GM13976 (cell line): ENCODE results near the gene AP3S2.

Experiments used
- DNase-seq: peaks from one replicate; pipeline ENCODE4 v3.0.0; 2012; ENCODE audit warnings: low spot score
- in situ Hi-C: fragments of 300-500 bp; cut with MboI; formaldehyde crosslinking; loops from one replicate; pipeline ENCODE4 v1.12.0; 2022; ENCODE audit warnings: low sequenced_read_pairs, mixed read lengths, inconsistent platforms; ENCODE audit not compliant: unreplicated experiment
- TF ChIP-seq, protein P1 (sequence below): IDR thresholded peaks from 2 replicates; pipeline ENCODE4 v1.5.1; 2012; ENCODE audit warnings: borderline replicate concordance, mild to moderate bottlenecking; ENCODE audit not compliant: insufficient read depth; ENCODE audit errors: extremely low read depth, missing control alignments, control extremely low read depth

The AP3S2 gene

DNA sequence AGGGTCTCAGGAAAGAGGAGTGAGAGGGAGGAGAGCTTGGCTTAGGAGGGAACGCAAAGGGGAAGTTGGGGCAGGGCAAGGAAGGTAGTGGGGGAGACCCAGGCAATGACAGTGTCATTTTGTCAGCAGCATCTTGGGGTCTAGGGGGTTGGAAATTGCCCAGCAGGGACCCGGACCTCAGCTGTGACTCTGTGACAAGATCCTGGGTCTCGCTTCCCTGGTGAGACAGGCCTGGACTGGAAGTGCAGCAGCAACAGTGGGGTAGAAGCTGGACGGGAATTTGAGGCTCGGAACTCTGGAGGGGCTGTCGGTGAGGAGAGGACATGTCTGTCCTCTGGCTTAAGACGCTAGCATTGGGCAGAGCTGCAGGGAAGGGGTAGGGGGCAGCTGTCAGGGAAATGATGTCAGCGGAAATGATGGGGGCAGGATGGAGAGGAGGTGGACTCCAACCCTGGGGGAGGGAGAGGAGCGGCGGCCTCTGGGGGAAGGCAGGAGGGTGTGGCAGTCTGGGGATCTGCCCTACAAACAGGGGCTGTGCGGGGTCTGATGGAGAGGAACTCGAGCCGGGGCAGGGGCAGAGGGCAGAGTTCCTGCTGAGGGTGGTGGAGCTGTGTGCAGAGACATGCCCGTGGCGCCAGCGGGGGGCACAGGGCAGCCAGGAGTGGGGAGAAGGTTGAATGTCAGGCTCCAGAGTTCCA, 91.4 kb downstream of the AP3S2 start:
- TF ChIP-seq, protein P1, sequence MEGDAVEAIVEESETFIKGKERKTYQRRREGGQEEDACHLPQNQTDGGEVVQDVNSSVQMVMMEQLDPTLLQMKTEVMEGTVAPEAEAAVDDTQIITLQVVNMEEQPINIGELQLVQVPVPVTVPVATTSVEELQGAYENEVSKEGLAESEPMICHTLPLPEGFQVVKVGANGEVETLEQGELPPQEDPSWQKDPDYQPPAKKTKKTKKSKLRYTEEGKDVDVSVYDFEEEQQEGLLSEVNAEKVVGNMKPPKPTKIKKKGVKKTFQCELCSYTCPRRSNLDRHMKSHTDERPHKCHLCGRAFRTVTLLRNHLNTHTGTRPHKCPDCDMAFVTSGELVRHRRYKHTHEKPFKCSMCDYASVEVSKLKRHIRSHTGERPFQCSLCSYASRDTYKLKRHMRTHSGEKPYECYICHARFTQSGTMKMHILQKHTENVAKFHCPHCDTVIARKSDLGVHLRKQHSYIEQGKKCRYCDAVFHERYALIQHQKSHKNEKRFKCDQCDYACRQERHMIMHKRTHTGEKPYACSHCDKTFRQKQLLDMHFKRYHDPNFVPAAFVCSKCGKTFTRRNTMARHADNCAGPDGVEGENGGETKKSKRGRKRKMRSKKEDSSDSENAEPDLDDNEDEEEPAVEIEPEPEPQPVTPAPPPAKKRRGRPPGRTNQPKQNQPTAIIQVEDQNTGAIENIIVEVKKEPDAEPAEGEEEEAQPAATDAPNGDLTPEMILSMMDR: no peak
- no peak for DNase-seq
- in situ Hi-C loops: no loop called here

DNA sequence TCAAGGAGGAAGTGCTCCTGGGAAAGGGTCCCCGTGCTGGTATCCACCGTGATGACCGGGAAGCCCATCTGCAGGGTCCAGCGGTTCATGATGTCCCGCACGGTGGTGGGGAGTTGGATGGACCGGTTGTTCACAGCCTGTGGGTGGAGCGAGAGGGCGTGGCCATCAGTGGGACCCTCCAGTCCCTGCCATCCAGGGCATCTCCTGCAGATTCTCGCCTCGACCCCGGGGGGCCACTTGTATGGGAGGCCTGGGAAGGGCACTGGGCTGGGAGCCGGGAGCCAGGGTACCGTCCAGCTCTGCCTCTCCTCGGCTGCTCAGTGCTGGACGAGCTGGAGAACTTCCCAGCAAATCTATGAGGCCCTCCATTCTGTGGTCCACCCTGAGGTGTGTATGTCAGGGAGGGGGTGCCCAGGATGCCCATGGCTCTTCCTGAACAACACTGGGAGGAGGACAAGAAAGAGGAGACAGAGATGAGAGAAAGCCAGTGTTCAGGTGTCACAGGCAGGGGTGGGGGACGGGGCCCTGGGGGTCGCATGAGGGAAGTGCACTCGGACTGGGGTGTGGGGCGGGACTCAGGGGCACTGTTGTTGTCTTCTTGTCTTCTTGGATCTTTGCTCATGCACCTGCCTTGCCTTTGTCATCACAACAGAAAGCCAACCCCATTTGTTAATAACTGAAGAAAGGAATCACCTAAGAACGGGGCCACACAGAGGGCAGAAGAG, 92.2 kb downstream of the AP3S2 start:
- TF ChIP-seq, protein P1: no peak
- DNase-seq: no peak
- in situ Hi-C loops: no loop called here

DNA sequence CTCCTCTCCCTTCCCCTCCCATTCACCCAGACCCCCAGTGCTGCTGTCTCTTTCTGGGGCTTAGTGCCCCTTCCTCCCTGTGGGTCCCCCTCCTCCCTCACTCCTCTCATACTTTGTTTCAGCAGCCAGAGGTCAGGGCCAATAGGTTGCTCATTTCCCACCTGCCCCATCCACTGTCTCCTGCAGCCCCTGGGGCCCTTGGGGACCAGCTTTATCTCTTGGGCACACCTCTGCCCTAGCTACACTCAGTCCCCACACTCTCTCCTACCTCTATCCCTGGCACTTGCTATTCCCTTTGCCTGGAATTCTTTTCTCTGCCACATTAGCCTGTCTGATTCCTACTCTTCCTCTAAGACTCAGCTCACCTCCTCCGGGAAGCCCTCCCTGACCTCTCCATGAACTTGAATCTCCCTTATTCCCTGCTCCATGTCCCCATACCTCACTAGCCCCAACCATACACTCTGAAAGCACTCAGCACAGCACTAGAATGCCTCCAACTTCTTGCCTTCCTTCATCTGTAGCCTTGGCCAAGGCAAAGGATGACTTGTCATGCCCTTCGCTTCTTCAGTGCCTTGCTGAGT, 93.8 kb downstream of the AP3S2 start:
- in situ Hi-C loops: no loop called here
- DNase-seq: no peak
- TF ChIP-seq, protein P1: no peak

DNA sequence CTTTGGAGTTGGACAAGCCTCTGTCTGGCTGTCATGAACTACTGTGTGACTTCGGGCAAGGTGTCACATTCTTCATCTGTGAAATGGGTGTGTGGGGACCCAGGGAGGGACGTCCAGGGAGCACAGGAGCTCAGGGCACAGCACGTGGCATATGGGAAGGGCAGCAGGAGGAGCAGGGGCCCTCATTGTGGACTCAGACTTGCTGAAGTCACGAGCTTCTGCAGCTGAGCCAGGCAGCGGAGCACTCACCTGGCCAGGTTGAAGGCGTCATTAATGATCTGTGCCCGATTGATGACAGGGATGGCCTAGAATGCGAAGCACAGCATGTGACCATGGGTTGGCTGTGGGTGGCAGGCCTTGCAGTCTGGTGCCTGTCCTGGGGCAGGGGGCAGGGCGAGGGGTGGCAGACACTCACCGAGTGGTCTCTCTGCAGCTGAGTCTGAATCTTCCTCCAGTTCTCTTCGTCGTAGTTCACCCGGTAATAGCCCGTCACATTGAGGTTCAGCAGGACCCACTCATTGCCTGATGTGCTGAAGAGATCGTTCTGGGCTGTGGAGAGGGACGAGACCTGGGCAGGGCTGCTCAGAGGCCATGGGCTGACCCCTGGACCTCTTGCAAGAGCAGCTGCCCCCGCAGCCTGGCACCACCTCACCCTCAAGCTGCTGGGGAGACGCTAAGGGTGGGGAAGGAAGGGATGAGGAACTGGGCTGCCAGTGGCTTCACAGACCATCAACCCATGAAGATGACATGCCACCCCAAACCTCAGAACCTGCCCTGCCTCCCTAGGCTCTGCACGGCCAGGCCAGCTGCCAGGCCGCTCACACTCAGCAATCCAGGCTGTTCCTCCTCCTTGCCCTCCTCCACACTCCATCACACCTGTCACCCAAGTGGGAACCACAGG, 94.5 kb downstream of the AP3S2 start:
- in situ Hi-C loops: no loop called here
- no peak for DNase-seq
- TF ChIP-seq, protein P1: no peak

DNA sequence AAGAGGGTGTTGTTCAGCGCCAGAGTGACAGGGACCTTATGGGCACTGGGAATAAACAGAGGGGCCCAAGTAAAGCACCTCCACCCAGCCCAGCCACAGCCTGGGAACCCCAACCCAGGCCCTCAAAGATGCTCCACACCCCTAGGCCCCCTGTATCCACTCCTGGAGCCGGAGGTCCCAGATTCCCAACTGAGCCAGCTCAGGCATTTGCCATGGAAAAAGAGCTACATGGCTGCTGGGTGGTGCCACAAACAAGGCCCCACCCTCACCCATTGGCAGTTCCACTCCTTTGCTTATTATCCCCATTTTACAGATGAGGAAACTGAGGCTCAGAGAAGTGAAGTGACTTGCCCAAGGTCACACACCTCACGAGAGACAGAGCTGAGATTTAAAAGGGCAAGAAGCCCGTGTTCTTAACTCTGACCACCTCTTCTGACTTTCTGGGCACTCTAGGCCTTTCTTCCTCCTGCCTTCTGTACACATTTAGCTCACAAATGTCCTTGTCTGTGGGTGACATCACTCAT, 96.1 kb downstream of the AP3S2 start:
- DNase-seq: no peak
- TF ChIP-seq, protein P1: no peak
- in situ Hi-C loops: no loop called here

DNA sequence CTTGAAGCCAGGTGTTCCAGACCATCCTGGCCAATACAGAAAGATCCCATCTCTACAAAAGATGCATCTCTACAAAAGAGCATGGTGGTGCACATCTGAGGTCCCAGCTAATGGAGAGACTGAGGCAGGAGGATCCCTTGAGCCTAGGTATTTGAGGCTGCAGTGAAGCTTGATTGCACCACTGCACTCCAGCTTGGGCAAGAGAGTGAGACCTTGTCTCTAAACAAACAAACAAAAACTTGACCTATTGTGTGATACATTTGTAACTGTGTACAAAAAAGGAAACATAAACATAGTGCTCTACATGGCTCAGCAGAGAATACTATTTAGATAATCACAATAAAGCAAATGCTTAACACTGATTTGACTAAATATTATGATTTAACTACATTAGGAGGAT, 97.8 kb downstream of the AP3S2 start:
- no peak for DNase-seq
- TF ChIP-seq, protein P1: no peak
- in situ Hi-C loops: no loop called here
